Neural progenitor cell (in vitro differentiated cells): Measurements from ENCODE around the gene MTREX.

Source experiments
- EZH2 ChIP-seq: fragments of 200-600 bp; sonication (generic); IDR thresholded peaks from 2 replicates; pipeline ENCODE4 v1.6.1; 2017; ENCODE audit warnings: antibody characterized with exemption, mild to moderate bottlenecking, moderate library complexity
- TF ChIP-seq, protein P1 (sequence below): fragments of 200-600 bp; sonication (generic); IDR thresholded peaks from 2 replicates; pipeline ENCODE4 v1.5.1; 2017; ENCODE audit warnings: antibody characterized with exemption, mild to moderate bottlenecking

DNA sequence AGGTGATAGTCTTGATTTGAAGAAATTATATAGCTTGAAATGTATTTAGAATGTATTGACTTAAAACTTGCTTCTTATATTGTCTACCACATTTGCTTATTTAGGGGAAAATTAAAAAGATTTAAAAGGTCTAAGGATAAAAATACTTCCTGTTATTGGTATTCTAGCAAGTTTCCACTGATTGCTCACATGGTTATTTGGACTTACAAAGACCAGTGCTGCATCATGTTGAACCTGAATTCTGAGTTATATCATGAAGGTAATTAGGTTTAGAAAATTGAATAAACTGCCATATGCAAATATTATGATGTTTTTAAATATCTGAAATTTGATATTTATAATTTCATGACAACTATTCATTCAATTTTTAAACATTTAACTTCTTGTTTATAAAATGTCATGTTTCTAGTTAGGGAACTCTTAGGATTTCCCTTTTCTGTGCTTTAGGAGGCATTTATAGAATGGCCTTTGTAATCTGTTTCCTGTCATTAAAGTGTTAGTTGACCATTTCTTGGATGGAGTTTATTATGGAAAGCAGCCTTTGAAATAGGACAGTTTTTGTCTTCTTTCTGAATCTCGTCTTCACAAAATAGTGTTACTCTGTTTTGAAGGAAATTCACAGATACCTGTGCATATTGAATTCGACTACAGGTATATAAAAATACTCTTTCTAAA is 85.8 kb downstream of the MTREX start:
- TF ChIP-seq, protein P1, sequence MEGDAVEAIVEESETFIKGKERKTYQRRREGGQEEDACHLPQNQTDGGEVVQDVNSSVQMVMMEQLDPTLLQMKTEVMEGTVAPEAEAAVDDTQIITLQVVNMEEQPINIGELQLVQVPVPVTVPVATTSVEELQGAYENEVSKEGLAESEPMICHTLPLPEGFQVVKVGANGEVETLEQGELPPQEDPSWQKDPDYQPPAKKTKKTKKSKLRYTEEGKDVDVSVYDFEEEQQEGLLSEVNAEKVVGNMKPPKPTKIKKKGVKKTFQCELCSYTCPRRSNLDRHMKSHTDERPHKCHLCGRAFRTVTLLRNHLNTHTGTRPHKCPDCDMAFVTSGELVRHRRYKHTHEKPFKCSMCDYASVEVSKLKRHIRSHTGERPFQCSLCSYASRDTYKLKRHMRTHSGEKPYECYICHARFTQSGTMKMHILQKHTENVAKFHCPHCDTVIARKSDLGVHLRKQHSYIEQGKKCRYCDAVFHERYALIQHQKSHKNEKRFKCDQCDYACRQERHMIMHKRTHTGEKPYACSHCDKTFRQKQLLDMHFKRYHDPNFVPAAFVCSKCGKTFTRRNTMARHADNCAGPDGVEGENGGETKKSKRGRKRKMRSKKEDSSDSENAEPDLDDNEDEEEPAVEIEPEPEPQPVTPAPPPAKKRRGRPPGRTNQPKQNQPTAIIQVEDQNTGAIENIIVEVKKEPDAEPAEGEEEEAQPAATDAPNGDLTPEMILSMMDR = no peak
- no peak for TF ChIP-seq EZH2
